NOMO-1 treated with DMSO at 0.1 percent for 48 hours (cell line): ENCODE data around the gene ETNPPL.

Source experiments
- DNase-seq: peaks from one replicate; lab custom pipeline; 2025; ENCODE audit not compliant: unreplicated experiment; lab: John Stamatoyannopoulos, UW

The ETNPPL gene

DNA sequence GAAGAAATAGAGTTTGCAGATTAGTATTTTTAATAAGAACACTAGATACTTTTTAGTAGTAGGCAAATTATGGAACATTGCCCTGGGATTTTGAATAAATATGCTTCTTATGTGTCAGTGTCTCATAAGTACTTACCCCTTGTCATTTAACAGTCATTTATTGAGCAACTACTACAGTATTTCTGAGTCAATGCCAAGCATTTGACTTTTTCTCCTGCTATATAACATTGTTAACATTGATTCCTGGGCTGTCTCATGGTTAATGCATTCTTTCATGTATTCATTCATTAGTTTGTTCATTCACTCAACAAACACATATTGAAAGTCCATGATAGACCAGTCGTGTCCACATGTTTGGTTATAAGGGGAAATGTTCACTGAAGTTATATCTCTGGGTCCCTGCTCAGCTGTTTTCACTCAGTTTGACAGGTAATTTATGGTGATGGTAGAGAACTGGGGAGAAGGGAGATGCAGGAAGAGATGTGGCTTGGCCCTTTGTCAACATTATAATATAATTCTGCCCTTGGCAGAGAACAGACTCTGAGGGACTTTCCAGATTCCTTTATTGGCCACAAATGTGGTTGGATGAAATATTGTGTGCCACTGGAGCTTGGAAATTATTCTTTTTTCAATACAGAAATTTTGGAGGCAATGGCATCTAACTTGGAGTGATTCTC is 62.6 kb downstream of the ETNPPL start:
- DNase-seq, result no peak

- no peak for DNase-seq
These were observed 66.7 kb downstream of the ETNPPL start for GRCh38 chr4:108696160-108696559.

- DNase-seq, result no peak
These were observed 67.8 kb downstream of the ETNPPL start for GRCh38 chr4:108695062-108695461.

DNA sequence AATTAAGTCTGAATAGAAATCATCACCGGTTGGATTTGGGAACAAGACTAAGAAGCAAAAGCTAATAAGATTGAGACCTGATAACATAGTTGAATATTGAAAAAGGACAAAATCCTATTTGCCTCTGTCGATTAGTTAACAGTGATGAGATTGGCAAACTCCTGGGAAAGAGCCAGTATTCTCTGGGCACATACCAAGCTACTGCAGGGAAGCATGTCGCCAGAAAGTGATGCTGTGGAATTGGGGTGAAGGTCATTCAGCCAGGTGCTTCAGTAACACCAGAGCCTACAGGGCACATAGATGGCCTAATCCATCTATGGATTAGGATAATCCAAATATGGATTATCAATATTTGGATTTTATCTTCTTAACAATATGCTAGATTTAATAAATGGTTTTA is 68.4 kb downstream of the ETNPPL start:
- no peak for DNase-seq

DNA sequence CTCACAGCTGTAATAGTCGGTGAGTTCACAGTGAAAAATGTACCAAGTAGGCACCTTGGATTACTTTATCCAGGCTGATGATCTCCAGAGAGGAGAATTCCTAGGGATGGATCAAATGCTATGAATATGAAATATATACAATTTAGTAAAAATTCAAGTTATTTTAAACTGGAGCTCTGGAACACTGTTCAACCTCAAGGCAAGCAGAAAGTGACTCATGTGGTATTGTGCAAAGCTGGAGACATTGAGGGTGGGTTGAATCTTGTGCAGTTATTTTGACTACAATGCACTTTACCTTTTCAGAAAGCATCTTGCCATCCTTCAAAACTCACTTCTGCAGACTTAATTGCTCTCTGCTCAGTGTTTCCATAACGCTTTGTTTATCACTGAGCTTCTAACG is 69.0 kb downstream of the ETNPPL start:
- DNase-seq, result no peak

- no peak for DNase-seq
These were observed 69.6 kb downstream of the ETNPPL start for GRCh38 chr4:108693211-108693610.
